ENCODE measurements around the gene WSCD1.

The WSCD1 gene

DNA sequence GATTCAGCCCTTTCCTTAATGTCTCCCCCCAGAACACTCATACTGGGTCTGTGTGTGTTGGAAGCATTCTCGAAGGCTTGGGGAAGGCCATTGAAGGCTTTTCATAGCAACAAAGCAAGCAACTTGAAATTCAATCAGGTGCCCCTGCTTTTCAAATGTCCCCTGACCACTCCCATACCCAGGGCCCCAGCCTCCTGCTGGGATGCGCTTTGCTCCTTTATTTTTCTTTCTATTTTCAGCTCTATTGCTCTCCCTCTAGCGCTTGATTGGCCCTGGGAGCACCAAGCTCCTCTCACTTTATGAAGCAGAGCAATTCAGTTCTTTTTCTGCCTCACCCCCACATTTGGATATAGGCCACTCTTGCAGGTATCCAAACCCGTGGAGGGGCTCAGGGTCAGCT is 92.0 kb downstream of the WSCD1 start:
- DNase-seq = no peak

GRCh38 chr17:6162892-6163291 is 92.7 kb downstream of the WSCD1 start:
- no peak for DNase-seq

DNA sequence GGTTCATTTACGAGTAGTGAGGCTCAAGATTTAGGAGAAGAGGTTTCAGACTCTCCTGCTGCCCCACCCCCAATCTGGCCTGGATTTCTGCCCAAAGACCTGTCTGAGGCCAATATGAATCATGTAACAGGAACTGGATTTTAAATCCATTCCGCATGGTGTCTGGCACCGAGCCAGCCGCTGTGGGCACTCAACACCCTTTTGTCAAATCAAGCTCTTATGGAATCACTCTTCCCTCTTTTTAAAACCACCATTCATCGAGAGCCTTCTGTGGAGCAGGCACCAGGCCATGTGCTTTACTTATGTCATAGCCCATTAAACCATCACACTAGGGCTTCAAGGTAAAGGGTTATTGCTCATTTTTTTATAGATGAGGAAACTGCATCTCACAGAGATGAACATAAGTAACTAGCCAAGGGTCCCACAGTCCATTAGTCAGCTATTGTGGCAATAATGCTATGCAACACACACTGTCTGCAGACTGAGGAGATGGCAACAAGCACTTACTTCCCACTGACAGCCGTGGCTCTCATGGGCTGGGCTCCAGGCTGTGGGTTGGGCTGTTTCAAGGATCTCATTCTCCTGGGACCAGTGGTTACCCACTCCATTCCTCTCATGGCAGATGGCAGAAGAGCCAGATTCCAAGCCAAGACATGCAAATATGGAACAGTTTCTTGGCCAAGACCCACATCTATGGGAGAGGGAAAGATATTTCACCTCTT is 93.6 kb downstream of the WSCD1 start:
- DNase-seq = no peak

- DNase-seq = no peak
Observed at GRCh38 chr17:6164996-6165395, 94.8 kb downstream of the WSCD1 start.

GRCh38 chr17:6165806-6166205 is 95.6 kb downstream of the WSCD1 start:
- DNase-seq = no peak

- DNase-seq = no peak
Observed at GRCh38 chr17:6166492-6167179, 96.5 kb downstream of the WSCD1 start.

DNA sequence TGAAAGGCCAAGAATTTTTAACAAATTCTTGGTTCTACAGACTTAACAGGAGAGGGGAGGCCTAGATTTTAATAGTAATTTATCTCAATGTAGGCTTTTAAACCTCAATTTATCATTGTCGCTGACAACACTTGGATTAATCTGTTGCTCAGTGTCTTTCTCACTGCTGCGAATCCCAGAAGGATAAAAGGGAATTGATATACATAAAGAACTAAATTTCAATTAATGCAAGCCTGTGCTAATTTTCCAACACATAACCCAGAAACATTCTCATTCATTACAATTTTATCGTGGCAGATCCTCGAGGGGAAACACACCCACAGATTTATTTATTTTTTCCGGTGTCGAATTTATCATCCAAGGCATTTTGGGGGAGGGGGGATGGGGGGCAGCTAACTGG is 98.1 kb downstream of the WSCD1 start:
- no peak for DNase-seq

- no peak for DNase-seq
Observed at GRCh38 chr17:6170349-6170748, 100.2 kb downstream of the WSCD1 start.

DNA sequence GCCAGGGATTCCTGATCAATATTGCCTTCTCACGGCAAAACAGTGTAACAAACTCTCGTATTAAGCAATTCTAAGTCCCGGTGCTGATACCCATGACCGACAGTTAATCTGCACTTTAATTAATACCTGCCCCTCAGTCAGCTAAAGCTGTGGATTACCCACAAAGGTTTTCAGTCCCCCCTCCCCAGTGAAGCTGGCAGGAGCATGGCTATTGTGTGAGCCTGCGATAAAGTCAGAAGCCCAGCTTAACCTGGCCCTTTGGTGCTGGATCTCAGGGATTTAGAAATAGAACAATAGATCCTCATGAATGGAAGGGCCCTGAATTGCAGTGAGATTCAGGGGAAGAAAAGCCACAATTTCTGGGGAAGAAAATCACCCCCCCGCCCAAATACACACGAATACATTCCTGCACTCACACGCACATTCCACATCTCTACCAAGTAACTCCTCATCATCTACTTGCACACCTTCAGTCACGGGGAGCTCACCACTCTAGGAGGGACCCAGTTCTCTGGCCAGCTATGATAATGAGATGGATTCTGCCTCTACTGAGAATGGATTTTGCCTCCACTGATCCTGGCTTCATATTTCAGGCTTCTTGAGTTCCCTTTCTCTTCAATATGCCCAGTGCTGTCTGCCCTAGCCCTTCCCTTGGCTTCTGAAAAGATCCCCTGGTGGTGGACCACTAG is 102.6 kb downstream of the WSCD1 start:
- no peak for DNase-seq

- no peak for DNase-seq
Observed at GRCh38 chr17:6173653-6174052, 103.5 kb downstream of the WSCD1 start.

Data from hematopoietic multipotent progenitor cell treated with erythropoietin and hydrocortisone succinate and interleukin-3 and kit ligand, for 8 days (in vitro differentiated cells).